ENCODE measurements around the gene BCAP31.

The BCAP31 gene

DNA sequence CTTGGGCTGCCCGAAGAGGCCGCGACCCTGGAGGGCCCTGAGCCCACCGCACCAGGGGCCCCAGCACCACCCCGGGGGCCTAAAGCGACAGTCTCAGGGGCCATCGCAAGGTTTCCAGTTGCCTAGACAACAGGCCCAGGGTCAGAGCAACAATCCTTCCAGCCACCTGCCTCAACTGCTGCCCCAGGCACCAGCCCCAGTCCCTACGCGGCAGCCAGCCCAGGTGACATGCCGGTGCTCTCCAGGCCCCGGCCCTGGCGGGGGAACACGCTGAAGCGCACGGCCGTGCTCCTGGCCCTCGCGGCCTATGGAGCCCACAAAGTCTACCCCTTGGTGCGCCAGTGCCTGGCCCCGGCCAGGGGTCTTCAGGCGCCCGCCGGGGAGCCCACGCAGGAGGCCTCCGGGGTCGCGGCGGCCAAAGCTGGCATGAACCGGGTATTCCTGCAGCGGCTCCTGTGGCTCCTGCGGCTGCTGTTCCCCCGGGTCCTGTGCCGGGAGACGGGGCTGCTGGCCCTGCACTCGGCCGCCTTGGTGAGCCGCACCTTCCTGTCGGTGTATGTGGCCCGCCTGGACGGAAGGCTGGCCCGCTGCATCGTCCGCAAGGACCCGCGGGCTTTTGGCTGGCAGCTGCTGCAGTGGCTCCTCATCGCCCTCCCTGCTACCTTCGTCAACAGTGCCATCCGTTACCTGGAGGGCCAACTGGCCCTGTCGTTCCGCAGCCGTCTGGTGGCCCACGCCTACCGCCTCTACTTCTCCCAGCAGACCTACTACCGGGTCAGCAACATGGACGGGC, 1.0 kb upstream of the BCAP31 start:
- Histone ChIP-seq H3K27ac (ENCODE audit: low read depth in 2 of 2, low read length in 2 of 2) (peak overlapping the region; percentile 87 to 92), H3K27me3 (ENCODE audit: control insufficient read depth in 2 of 2, insufficient read depth in 2 of 2, low read length in 2 of 2) (no peaks in the 10 kb centered on the region), H3K9ac (ENCODE audit: low read depth in 1 of 2, low read length in 2 of 2) (peak overlapping the region; percentile 61 to 78), H3K4me3 (ENCODE audit: low read length in 2 of 2) (peak overlapping the region; percentile 45 to 67), H3K4me1 (ENCODE audit: control insufficient read depth in 2 of 2, insufficient read depth in 2 of 2, low read length in 2 of 2) (peaks cover 40 to 42% of the 10 kb centered on the region in 2 donors), H3K36me3 (ENCODE audit: control insufficient read depth in 2 of 2, insufficient read depth in 2 of 2, low read length in 2 of 2) (peaks cover 3 to 6% of the 10 kb centered on the region in 2 donors), H3K9me3 (ENCODE audit: control insufficient read depth in 2 of 2, low read length in 2 of 2) (no peaks in the 10 kb centered on the region)

DNA sequence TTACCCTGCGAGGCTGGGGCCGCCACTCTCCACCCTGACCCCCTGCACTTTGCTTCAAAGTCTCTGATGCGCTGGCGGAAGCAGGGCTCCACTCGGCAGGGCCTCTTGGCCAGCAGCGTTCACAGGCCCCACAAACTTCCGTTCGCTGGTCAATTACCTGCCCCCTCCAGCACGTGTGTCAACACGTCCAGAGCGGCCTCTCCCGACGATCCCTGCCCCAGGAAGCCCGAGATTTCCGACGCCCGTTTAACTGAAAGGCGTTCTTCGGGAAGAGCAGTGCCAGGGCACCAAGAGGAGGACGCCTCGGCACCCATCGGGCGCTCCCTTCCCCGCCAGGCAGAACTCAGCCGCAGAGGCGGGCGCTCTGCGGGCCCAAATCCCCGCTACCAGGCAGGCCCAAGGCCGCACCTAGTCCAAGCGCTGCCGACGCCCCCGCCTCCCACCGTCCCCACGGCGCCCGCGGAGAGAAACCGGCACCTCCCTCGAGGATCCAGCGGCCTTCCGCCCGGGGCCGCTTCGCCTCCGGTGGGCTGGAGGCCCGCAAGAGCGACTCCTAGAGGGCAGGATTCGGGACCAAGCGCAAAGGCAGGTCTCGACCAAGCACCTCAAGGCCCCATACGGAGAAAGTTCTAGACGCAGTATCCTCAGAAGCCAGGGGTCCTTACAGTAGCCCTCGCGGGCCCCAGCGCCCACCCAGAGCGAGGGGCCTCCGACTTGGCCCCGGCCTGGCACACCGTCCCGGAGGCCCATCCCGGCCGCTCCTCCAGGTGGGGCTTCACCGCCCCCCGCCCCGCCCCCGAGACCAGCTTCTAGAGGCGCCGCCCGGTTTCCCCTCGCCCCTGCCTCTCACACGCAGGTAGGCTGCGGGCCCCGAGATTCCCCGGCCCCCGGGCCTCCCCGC, 586 bp downstream of the BCAP31 start:
- Histone ChIP-seq H3K27ac (ENCODE audit: low read depth in 2 of 2, low read length in 2 of 2) (peak overlapping the region; percentile 87 to 92), H3K4me3 (ENCODE audit: low read length in 2 of 2) (peak overlapping the region; percentile 66 to 74)

DNA sequence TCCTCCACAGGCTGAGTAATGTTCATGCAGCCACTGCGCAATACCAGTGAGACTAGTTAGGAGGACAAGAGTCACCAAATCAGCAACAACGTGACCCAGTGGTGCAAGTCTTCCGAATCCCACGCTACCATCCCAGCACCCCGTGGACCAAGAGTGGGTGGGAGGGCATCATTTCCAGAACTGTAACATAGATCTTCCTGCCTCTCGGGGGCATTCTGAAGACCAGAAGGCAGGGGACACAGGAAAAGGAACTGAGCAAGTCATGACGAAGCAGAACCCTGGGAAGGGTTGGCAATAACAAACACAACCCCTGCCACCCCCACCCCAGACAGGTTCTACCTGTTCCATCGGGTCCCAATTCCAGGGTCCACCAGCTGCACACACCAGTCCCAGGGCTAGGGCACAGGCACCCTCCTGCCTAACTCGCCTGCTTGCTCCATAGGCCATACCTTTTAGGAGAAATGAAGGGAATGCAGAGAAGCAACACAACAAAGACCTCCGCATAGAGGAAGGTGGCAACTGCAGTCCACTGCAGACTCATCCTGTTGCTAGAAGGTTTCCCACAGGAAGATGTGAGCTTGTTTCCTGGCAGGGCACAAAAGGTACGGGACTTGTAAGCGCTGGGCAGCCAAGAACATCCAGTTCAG, 1.4 kb downstream of the BCAP31 start:
- no peaks in the 10 kb centered on the region for H3K27me3 ChIP-seq (ENCODE audit: control insufficient read depth in 2 of 2, insufficient read depth in 2 of 2, low read length in 2 of 2)
- H3K9me3 ChIP-seq (ENCODE audit: control insufficient read depth in 2 of 2, low read length in 2 of 2) = no peaks in the 10 kb centered on the region
- peaks cover 11 to 16% of the 10 kb centered on the region in 2 donors for H3K36me3 ChIP-seq (ENCODE audit: control insufficient read depth in 2 of 2, insufficient read depth in 2 of 2, low read length in 2 of 2)
- peak overlapping the region; percentile 66 to 74 for H3K4me3 ChIP-seq (ENCODE audit: low read length in 2 of 2)
- H3K4me1 ChIP-seq (ENCODE audit: control insufficient read depth in 2 of 2, insufficient read depth in 2 of 2, low read length in 2 of 2) = peaks cover 37% of the 10 kb centered on the region in 2 donors
- H3K9ac ChIP-seq (ENCODE audit: low read depth in 1 of 2, low read length in 2 of 2) = peak overlapping the region; percentile 77 to 79
- H3K27ac ChIP-seq (ENCODE audit: low read depth in 2 of 2, low read length in 2 of 2) = peak overlapping the region; percentile 87 to 92

More for the DNA sequence above, 586 bp downstream of the BCAP31 start:
- Histone ChIP-seq H3K36me3 (ENCODE audit: control insufficient read depth in 2 of 2, insufficient read depth in 2 of 2, low read length in 2 of 2) (peaks cover 11 to 16% of the 10 kb centered on the region in 2 donors), H3K9ac (ENCODE audit: low read depth in 1 of 2, low read length in 2 of 2) (peak overlapping the region; percentile 77 to 79), H3K9me3 (ENCODE audit: control insufficient read depth in 2 of 2, low read length in 2 of 2) (no peaks in the 10 kb centered on the region), H3K4me1 (ENCODE audit: control insufficient read depth in 2 of 2, insufficient read depth in 2 of 2, low read length in 2 of 2) (peaks cover 40 to 42% of the 10 kb centered on the region in 2 donors), H3K27me3 (ENCODE audit: control insufficient read depth in 2 of 2, insufficient read depth in 2 of 2, low read length in 2 of 2) (no peaks in the 10 kb centered on the region)

DNA sequence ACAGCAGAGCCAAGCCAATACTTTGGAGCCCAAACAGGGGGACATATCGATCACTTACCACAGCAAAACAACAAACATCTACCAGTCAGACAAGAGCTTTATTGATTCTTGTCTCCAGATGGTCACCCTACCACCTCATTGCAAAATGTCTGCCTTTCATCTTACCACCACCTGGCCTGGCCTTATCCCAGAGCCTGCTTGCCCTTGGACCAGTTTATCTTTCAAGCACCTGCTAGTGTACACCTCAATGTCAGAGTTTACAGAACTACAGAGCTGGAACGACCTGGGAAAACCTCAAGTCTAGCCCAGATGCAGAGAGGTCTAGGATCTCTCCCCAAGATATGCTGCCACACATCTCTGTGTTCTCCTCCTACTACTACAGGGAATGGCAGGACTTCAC, 4.5 kb downstream of the BCAP31 start:
- Histone ChIP-seq H3K27me3 (ENCODE audit: control insufficient read depth in 2 of 2, insufficient read depth in 2 of 2, low read length in 2 of 2) (no peaks in the 10 kb centered on the region), H3K4me1 (ENCODE audit: control insufficient read depth in 2 of 2, insufficient read depth in 2 of 2, low read length in 2 of 2) (peaks cover 8 to 12% of the 10 kb centered on the region in 2 donors), H3K4me3 (ENCODE audit: low read length in 2 of 2) (no peak overlapping the region), H3K9me3 (ENCODE audit: control insufficient read depth in 2 of 2, low read length in 2 of 2) (no peaks in the 10 kb centered on the region), H3K9ac (ENCODE audit: low read depth in 1 of 2, low read length in 2 of 2) (no peak overlapping the region), H3K27ac (ENCODE audit: low read depth in 2 of 2, low read length in 2 of 2) (no peak overlapping the region), H3K36me3 (ENCODE audit: control insufficient read depth in 2 of 2, insufficient read depth in 2 of 2, low read length in 2 of 2) (peaks cover 19 to 29% of the 10 kb centered on the region in 2 donors)

DNA sequence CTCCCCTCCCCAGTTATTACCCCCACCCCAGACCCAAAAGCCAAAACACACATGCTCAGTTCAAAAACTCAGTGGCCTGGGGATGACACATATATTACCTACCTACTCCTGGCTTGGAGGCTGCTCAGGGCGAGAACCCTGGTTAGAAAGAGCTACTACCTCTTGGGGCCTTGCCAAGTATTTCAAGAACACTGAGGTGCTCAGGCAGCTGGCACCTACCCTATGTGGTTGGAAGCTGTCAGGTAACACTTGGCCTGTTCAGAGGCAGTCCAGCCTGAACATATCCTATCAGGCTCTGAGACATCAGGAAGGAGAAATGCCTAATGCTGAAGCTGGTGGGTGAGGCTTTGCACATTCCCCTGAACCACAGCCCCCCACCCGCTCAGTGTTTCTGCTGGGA, 4.9 kb downstream of the BCAP31 start:
- Histone ChIP-seq H3K4me1 (ENCODE audit: control insufficient read depth in 2 of 2, insufficient read depth in 2 of 2, low read length in 2 of 2) (peaks cover 8 to 12% of the 10 kb centered on the region in 2 donors), H3K9me3 (ENCODE audit: control insufficient read depth in 2 of 2, low read length in 2 of 2) (no peaks in the 10 kb centered on the region), H3K36me3 (ENCODE audit: control insufficient read depth in 2 of 2, insufficient read depth in 2 of 2, low read length in 2 of 2) (peaks cover 21 to 34% of the 10 kb centered on the region in 2 donors), H3K9ac (ENCODE audit: low read depth in 1 of 2, low read length in 2 of 2) (no peak overlapping the region), H3K27ac (ENCODE audit: low read depth in 2 of 2, low read length in 2 of 2) (no peak overlapping the region), H3K27me3 (ENCODE audit: control insufficient read depth in 2 of 2, insufficient read depth in 2 of 2, low read length in 2 of 2) (no peaks in the 10 kb centered on the region), H3K4me3 (ENCODE audit: low read length in 2 of 2) (no peak overlapping the region)

DNA sequence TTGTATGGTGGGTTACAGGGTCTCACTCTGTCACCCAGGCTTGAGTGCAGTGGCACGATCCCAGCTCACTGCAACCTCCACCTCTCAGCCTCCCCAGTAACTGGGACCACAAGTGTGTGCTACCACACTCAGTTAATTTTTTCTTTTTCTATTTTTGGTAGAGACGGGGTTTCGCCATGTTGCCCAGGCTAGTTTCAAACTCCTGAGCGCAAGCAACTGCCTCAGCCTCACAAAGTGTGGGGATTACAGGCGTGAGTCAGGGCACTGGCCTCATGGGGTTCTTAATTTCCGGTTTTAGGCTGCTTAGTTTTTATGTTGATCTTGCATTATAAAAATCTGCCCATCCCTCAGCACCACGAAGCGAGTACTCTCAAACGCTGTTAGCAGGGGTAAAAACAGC, 6.7 kb downstream of the BCAP31 start:
- no peak overlapping the region for H3K27ac ChIP-seq (ENCODE audit: low read depth in 2 of 2, low read length in 2 of 2)
- no peaks in the 10 kb centered on the region for H3K9me3 ChIP-seq (ENCODE audit: control insufficient read depth in 2 of 2, low read length in 2 of 2)
- H3K9ac ChIP-seq (ENCODE audit: low read depth in 1 of 2, low read length in 2 of 2) = no peak overlapping the region
- no peak overlapping the region for H3K4me3 ChIP-seq (ENCODE audit: low read length in 2 of 2)
- H3K36me3 ChIP-seq (ENCODE audit: control insufficient read depth in 2 of 2, insufficient read depth in 2 of 2, low read length in 2 of 2) = peaks cover 21 to 41% of the 10 kb centered on the region in 2 donors
- peaks cover under 1 to 3% of the 10 kb centered on the region in 2 donors for H3K4me1 ChIP-seq (ENCODE audit: control insufficient read depth in 2 of 2, insufficient read depth in 2 of 2, low read length in 2 of 2)
- H3K27me3 ChIP-seq (ENCODE audit: control insufficient read depth in 2 of 2, insufficient read depth in 2 of 2, low read length in 2 of 2) = no peaks in the 10 kb centered on the region

DNA sequence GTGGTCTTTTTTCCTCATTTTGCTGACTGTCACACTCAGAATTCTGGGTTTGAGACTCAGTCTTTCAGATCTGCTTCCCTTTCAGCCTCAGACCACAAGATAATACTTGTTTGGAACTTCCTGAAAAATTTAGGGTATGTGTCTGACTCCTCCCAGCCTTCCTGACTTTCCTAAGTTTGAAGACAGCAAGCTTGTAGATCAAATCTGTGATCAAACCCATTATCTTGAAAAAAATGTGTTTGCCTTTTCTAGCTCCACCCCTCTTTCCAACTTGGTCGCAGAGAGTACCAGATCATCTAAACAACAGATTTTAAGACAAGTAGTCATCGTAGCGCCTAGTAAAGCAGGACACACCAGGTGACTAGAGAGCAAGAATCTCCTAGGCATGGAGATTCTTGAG, 9.9 kb downstream of the BCAP31 start:
- H3K4me3 ChIP-seq (ENCODE audit: low read length in 2 of 2) = no peak overlapping the region
- H3K27me3 ChIP-seq (ENCODE audit: control insufficient read depth in 2 of 2, insufficient read depth in 2 of 2, low read length in 2 of 2) = no peaks in the 10 kb centered on the region
- H3K9ac ChIP-seq (ENCODE audit: low read depth in 1 of 2, low read length in 2 of 2) = no peak overlapping the region
- no peak overlapping the region for H3K27ac ChIP-seq (ENCODE audit: low read depth in 2 of 2, low read length in 2 of 2)
- peaks cover 0 to under 1% of the 10 kb centered on the region in 2 donors for H3K4me1 ChIP-seq (ENCODE audit: control insufficient read depth in 2 of 2, insufficient read depth in 2 of 2, low read length in 2 of 2)
- peaks cover 11 to 37% of the 10 kb centered on the region in 2 donors for H3K36me3 ChIP-seq (ENCODE audit: control insufficient read depth in 2 of 2, insufficient read depth in 2 of 2, low read length in 2 of 2)
- H3K9me3 ChIP-seq (ENCODE audit: control insufficient read depth in 2 of 2, low read length in 2 of 2) = no peaks in the 10 kb centered on the region

DNA sequence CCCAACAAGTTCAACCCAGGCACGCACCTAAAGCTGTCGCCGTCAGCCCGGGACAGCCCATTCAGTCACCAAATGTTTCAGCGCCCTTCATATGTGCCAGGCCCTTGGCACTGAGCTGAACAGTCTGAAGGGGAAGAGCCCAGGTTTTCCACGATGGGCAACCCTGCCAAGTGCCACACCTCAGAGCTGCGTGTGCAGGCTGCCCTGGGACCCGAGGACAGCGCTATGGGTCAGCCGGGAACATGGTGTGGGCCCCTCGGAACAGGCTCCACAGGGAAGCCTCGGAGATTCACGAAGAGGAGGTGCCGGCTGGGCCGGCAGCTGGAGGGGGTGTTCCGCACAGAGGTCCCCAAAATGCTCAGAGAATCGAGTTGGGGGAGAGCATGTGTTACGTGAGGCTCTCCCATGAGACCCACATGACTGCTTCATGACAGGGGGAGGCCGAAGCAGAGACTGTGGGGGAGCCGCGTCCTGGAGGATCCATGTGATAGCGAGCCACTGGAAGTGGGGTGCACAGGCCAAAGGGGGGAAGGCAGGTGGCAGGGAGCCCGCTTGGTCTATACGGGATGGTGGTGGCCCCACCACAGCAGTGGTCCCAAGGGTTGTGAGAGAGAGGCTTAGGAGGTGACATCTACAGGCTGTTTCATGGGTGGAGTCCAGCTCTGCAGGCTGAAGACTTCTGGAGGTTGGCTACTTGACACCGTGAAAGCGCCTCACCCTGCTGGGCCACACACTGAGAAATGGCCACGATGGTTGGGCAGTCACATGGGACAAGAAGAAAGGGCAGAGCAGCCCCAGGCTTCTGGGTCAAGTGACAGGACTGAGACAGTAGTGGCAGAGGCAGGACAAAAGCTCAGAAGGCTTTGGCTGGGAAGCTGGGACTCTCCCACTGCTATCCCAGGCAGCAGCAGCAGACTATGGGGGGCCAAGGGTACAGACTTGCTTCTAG, 14.2 kb downstream of the BCAP31 start:
- H3K36me3 ChIP-seq (ENCODE audit: control insufficient read depth in 2 of 2, insufficient read depth in 2 of 2, low read length in 2 of 2) = peaks cover 5 to 27% of the 10 kb centered on the region in 2 donors
- no peak overlapping the region for H3K9ac ChIP-seq (ENCODE audit: low read depth in 1 of 2, low read length in 2 of 2)
- no peaks in the 10 kb centered on the region for H3K9me3 ChIP-seq (ENCODE audit: control insufficient read depth in 2 of 2, low read length in 2 of 2)
- H3K27ac ChIP-seq (ENCODE audit: low read depth in 2 of 2, low read length in 2 of 2) = no peak overlapping the region
- H3K27me3 ChIP-seq (ENCODE audit: control insufficient read depth in 2 of 2, insufficient read depth in 2 of 2, low read length in 2 of 2) = no peaks in the 10 kb centered on the region
- H3K4me3 ChIP-seq (ENCODE audit: low read length in 2 of 2) = no peak overlapping the region
- H3K4me1 ChIP-seq (ENCODE audit: control insufficient read depth in 2 of 2, insufficient read depth in 2 of 2, low read length in 2 of 2) = peaks cover 3 to 8% of the 10 kb centered on the region in 2 donors

DNA sequence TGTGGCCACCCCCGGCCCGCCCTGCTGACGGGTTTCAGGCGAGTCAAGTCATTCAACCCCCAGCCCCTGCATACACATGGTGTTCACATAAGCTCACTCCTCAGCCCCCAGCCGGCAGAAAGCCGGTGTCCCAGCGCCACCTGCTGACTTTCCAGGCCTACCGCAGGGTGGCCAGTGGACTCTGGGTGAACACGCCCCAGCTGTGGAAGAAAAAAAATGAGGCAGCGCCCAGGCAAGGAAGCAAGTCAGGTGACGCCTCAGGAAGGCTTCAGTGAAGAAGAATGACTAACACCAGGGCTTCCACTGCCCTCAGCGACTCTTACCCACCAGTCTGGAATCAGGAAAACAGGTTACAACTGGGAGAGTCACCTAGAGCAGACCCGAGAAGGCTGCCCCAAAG, 15.8 kb downstream of the BCAP31 start:
- Histone ChIP-seq H3K4me3 (ENCODE audit: low read length in 2 of 2) (no peak overlapping the region), H3K27me3 (ENCODE audit: control insufficient read depth in 2 of 2, insufficient read depth in 2 of 2, low read length in 2 of 2) (no peaks in the 10 kb centered on the region), H3K27ac (ENCODE audit: low read depth in 2 of 2, low read length in 2 of 2) (peak overlapping the region; percentile 56 to 81), H3K4me1 (ENCODE audit: control insufficient read depth in 2 of 2, insufficient read depth in 2 of 2, low read length in 2 of 2) (peaks cover 7 to 11% of the 10 kb centered on the region in 2 donors), H3K9ac (ENCODE audit: low read depth in 1 of 2, low read length in 2 of 2) (peak overlapping the region in 1 of 2 donors; percentile 38), H3K36me3 (ENCODE audit: control insufficient read depth in 2 of 2, insufficient read depth in 2 of 2, low read length in 2 of 2) (peaks cover 0 to 18% of the 10 kb centered on the region in 2 donors), H3K9me3 (ENCODE audit: control insufficient read depth in 2 of 2, low read length in 2 of 2) (no peaks in the 10 kb centered on the region)

All from mucosa of rectum (tissue), 2 donors.